HAP-1 (cell line): ENCODE data around the gene CDCP2.
"Not testable (repeated sequence)": the region's sequence is repeated elsewhere in the genome, so short reads cannot be mapped to it uniquely, and the experiment has no call there.

Experiments used
- DNase-seq, 2 experiments: peaks; one replicate each; pipeline ENCODE4 v3.0.0-alpha.2; 2016 to 2020; ENCODE audit warnings: low spot score in 2 of 2
- H3K27me3 ChIP-seq: fragments of 250-450 bp; sonication (Bioruptor Pico); 2 replicates; pipeline ENCODE4 v1.5.1; 2020; ENCODE audit warnings: low read depth, mild to moderate bottlenecking, moderate library complexity
- H3K36me3 ChIP-seq: fragments of 250-450 bp; sonication (Bioruptor Pico); replicated peaks from 2 replicates; pipeline ENCODE4 v1.5.1; 2020; ENCODE audit warnings: mild to moderate bottlenecking
- H3K4me1 ChIP-seq: fragments of 250-450 bp; sonication (Bioruptor Pico); 2 replicates; pipeline ENCODE4 v1.5.1; 2020; ENCODE audit warnings: mild to moderate bottlenecking
- H3K4me3 ChIP-seq: fragments of 250-450 bp; sonication (Bioruptor Pico); 2 replicates; pipeline ENCODE4 v1.5.1; 2020; ENCODE audit warnings: mild to moderate bottlenecking, moderate library complexity
- H3K9me3 ChIP-seq: fragments of 250-450 bp; sonication (Bioruptor Pico); 2 replicates; pipeline ENCODE4 v1.5.1; 2020; ENCODE audit warnings: mild to moderate bottlenecking, moderate library complexity
- in situ Hi-C: fragments of 300-500 bp; cut with MboI; formaldehyde crosslinking; loops from 3 replicates; pipeline ENCODE4 v1.14.3; 2020; ENCODE audit warnings: low sequenced_read_pairs, inconsistent platforms, mixed read lengths

CDCP2 gene

DNA sequence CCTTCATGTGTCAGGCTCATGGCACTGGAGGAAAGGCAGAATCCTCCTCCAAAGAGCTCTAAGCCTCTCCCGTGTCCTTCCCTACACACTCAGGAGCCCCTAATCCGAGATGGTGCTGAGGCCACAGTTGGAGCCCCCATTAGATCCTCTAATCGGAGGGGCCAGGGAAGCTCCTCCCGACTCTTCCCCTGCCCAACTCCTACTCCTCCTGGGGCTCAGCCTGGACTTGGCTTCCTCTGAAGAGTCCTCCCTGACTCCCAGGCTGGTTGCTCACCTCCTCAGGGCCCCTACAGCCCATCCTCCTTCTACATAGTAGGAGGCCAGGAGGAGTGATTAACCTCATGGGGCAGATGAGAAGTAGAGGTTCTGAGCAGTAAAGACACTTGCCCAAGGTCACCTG is 21.3 kb upstream of the CDCP2 start:
- H3K9me3 ChIP-seq: no peaks in the 10 kb centered on the region
- H3K27me3 ChIP-seq: no peaks in the 10 kb centered on the region
- H3K4me3 ChIP-seq: no peak overlapping the region
- no peaks in the 10 kb centered on the region for H3K4me1 ChIP-seq
- in situ Hi-C loops: no loop called here
- no peak for DNase-seq
- no peaks in the 10 kb centered on the region for H3K36me3 ChIP-seq

DNA sequence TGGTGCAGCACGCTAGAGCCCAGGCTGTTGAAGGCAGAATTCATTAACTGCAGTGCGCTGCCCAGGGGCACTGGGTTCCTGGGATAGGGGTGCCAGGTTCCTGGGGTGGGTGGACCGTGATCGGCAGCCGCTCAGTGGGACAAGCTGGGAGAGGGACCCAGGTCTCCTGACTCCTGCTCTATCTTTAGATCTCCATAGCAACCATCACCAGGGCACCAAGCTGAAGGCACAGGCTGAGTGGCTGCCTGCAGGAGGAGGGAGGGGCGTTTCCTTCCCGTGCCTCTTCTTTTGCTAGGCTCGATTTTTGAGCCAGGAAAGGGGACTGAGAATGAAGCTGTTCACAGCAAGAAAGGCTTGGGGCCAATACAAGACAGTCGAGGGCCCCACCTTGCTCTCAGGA is 20.9 kb upstream of the CDCP2 start:
- Histone ChIP-seq H3K27me3 (no peaks in the 10 kb centered on the region), H3K4me3 (no peak overlapping the region), H3K36me3 (no peaks in the 10 kb centered on the region), H3K4me1 (no peaks in the 10 kb centered on the region), H3K9me3 (no peaks in the 10 kb centered on the region)
- no peak for DNase-seq
- in situ Hi-C loops: no loop called here

DNA sequence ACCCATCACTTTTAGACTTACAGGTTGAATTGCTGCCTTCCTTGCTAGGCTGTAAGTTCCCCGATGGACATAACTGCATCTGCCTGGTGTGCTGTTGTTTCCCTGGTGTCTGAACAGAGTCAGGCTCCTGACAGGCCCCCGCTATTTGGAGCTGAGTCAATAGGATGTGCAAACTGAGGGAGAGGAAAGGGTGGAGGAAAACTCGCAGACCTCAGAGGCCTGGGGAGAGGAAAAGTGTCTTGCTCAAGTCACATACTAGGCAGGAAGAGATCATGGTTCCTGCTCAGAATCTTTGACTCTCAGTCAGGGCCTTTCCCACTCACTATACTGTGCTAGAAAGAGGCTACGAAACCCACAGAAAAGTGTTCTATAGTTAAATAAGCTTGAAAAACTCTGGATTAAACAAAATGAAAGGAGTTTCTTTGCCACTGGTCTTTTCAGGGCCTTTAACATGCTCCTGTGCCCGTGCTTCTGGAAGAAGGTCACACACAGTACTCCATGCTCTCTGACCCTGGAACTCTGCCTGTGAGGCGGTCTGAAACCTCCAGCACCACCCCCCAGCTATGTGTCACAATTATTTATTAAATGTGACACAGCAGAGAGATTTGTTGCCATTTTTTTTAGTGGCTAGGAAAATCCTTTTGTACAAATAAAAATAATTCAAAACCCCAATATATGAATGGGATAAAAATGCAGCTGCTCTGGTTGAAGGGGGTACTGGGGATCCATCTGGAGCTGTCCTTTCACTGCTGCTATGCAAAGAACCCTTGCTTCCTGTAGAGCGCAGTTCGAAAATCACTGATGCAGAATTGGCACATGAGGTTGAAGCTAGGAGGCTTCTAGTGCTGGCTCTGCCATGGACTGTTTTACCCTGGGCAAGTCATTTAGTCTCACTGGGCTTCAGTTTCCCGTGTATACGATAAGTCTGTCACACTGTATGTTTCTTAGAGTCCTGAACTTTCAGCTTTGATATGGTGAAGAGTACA is 20.1 kb upstream of the CDCP2 start:
- H3K4me1 ChIP-seq: no peaks in the 10 kb centered on the region
- no peak for DNase-seq
- H3K9me3 ChIP-seq: no peaks in the 10 kb centered on the region
- no peak overlapping the region for H3K4me3 ChIP-seq
- no peaks in the 10 kb centered on the region for H3K36me3 ChIP-seq
- in situ Hi-C loops: no loop called here
- H3K27me3 ChIP-seq: no peaks in the 10 kb centered on the region

DNA sequence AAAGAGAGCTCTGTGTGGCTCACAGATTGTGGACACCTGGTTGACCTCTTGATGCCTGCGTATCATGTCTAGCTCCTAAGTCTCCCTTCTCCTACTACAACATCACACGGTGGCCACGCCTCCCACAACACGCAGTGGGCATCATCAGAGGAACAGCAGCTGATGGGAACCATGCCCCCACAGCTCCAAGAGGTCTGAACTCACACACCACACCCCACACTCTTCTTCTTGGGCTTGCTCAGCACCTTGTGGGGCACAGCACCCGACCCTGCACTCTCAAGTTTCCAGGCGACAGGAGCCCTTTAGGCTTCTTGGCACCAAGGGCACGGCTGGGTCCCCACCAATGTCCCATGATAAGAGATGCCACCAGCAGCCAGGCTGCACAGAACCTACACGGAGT is 18.8 kb upstream of the CDCP2 start:
- Histone ChIP-seq H3K27me3 (no peaks in the 10 kb centered on the region), H3K9me3 (no peaks in the 10 kb centered on the region), H3K4me3 (no peak overlapping the region), H3K4me1 (no peaks in the 10 kb centered on the region), H3K36me3 (no peaks in the 10 kb centered on the region)
- DNase-seq: no peak
- in situ Hi-C loops: no loop called here

DNA sequence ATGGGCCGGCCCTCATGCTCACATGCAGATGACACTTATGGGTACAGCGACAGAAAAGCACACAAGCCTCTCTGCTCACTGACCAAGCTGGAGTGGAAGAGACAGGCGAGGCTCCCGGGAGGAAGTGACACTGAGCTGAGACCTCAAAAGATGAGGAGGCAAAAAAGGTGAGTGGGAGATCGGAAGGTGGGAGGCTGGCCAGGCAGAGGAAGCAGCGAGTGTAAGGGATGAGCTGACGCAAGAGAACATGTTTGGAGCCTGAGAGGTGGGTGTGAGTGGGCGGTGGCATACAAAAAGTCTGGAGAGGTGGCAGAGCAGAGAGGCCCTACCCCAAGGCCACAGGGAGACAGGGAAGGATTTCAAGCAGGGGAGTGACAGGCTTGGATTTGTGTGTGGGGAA is 18.2 kb upstream of the CDCP2 start:
- H3K4me1 ChIP-seq: no peaks in the 10 kb centered on the region
- no peaks in the 10 kb centered on the region for H3K27me3 ChIP-seq
- DNase-seq: no peak
- H3K9me3 ChIP-seq: no peaks in the 10 kb centered on the region
- H3K4me3 ChIP-seq: no peak overlapping the region
- in situ Hi-C loops: no loop called here
- no peaks in the 10 kb centered on the region for H3K36me3 ChIP-seq

DNA sequence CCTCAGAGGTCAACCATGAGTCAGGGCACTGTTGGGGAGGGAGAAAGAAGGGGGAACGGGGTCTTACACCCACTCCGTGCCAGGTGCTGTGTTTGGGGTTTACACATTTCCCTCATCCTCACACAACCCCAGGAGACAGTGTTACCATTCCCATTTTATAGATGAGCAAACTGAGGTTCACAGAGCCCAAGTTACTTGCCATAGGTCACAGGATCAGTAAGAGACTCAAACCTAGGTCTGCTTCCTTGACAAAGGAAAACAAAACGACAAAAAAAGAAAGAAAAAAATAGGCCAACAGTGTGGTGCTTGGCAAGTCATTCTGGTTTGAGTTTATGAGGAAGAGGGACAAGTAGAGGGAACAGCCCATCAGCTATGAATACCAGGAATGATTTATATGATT is 16.3 kb upstream of the CDCP2 start:
- DNase-seq: no peak
- no peaks in the 10 kb centered on the region for H3K36me3 ChIP-seq
- H3K9me3 ChIP-seq: no peaks in the 10 kb centered on the region
- in situ Hi-C loops: no loop called here
- H3K27me3 ChIP-seq: no peaks in the 10 kb centered on the region
- no peaks in the 10 kb centered on the region for H3K4me1 ChIP-seq
- H3K4me3 ChIP-seq: no peak overlapping the region

DNA sequence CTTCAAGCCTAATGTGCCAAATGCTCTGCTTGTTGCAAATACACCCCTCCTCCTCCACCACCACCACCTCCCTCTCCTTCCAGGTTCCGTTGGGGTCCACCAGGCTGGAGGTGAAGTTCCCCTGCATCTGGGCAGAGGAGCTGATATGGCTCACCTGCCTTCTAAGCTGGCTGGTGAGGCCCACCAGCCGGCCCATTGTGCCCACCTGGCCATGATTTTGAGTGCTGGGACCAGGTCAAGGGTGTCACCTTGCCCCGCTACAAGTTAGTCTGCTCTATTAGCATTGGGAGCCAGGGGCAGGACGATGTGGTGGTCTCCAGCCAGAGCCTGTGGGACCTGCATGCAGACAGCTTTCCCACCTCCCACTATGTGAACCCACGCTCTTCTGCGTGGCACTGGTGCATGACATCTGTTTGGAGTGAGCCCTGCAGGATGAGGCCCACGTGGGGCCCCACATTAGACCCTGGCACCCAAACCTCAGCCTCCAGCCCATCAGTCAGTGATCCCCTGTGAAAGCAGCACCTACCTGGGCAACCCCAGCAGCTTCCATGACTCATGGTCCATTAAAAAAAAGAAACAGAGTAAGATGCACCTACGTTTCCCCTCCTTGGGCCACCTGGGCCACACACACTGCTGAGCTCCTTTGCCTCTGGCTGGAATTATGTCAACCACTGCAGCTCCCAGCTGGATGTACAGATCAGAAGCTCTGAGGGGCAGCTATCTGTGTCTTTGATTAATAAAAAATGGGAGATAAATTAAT is 15.6 kb upstream of the CDCP2 start:
- no peak for DNase-seq
- H3K9me3 ChIP-seq: no peaks in the 10 kb centered on the region
- in situ Hi-C loops: no loop called here
- no peaks in the 10 kb centered on the region for H3K4me1 ChIP-seq
- H3K4me3 ChIP-seq: no peak overlapping the region
- no peaks in the 10 kb centered on the region for H3K36me3 ChIP-seq
- no peaks in the 10 kb centered on the region for H3K27me3 ChIP-seq

DNA sequence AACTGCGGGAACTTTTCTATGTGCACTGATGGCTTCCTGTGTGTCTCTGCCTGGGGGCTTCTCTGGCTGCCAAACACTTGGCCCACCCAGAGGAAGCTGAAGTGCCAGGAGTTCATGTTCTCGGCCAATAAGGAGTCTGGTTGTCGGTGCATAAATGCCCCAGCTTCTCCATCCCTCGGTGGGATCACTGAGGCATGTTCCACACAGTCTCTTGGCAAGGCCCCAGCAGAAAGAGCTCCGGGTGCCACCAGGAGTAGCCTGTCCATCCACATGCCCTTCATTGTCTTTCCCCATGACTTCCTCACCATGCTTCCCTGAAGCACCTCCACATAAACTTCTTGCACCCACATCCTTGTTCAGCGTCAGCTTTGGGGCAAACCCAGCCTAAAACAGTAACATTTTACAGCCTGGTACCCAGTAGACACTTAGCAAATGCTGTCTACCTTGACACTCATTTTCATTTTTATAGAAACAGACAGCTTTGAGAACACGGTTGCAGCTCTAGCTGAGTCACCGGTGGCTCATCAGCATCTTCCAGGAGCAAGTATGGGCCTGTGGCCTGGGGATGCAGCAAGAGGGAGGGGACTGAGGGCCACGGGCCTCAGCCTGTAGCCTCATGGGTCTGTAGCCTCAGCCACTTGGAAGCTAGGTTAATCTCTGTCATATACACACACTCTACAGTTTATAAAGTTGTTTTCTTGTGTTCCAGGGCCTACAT is 14.8 kb upstream of the CDCP2 start:
- no peaks in the 10 kb centered on the region for H3K4me1 ChIP-seq
- no peaks in the 10 kb centered on the region for H3K27me3 ChIP-seq
- H3K4me3 ChIP-seq: no peak overlapping the region
- H3K36me3 ChIP-seq: no peaks in the 10 kb centered on the region
- no peak for DNase-seq
- H3K9me3 ChIP-seq: no peaks in the 10 kb centered on the region
- in situ Hi-C loops: no loop called here

DNA sequence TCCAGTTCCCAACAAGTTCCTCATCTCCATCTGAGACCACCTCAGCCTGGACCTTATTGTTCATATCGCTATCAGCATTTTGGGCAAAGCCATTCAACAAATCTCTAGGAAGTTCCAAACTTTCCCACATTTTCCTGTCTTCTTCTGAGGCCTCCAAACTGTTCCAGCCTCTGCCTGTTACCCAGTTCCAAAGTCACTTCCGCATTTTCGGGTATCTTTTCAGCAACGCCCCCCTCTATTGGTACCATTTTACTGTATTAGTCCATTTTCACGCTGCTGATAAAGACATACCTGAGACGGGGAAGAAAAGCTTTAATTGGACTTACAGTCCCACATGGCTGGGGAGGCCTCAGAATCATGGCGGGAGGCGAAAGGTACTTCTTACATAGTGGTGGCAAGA is 13.6 kb upstream of the CDCP2 start:
- H3K27me3 ChIP-seq, H3K4me1 ChIP-seq, in situ Hi-C loops, H3K9me3 ChIP-seq, H3K36me3 ChIP-seq, H3K4me3 ChIP-seq, DNase-seq: not testable (repeated sequence)

DNA sequence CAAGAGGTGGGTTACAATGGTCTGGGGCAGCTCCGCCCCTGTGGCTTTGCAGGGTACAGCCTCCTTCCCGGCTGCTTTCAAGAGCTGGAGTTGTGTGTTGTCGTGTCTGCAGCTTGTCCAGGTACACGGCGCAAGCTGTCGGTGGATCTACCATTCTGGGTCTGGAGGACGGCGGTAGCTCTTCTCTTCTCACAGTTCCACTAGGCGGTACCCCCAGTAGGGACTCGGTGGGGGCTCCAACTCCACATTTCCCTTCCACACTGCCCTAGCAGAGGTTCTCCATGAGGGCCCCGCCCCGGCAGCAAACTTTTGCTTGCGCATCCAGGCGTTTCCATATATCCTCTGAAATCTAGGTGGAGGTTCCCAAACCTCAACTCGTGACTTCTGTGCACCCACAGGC is 12.3 kb upstream of the CDCP2 start:
- in situ Hi-C loops: no loop called here
- no peaks in the 10 kb centered on the region for H3K9me3 ChIP-seq
- H3K4me3 ChIP-seq: no peak overlapping the region
- no peaks in the 10 kb centered on the region for H3K4me1 ChIP-seq
- no peaks in the 10 kb centered on the region for H3K27me3 ChIP-seq
- no peak for DNase-seq
- H3K36me3 ChIP-seq: no peaks in the 10 kb centered on the region

DNA sequence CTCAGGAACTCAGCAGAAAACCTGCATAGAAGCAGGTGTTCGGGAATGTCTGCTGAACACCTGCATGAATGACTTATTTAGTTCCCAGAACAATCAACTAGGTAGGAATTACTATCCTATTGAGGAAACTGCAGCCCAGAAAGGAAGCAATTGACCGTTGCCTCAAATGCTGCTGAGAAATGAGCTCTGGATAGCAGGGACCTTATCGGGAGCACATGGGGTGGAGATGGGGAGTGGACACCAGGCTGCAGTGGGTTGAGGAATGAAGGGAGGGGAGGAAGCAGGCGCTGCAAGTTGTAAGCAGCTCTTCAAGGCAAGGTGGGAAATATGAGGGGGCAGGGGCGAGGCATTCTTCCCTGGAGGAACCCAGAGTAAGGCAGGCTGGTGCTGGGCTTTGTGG is 10.8 kb upstream of the CDCP2 start:
- Histone ChIP-seq H3K36me3 (no peaks in the 10 kb centered on the region), H3K9me3 (no peaks in the 10 kb centered on the region), H3K27me3 (no peaks in the 10 kb centered on the region), H3K4me3 (no peak overlapping the region), H3K4me1 (no peaks in the 10 kb centered on the region)
- no peak for DNase-seq
- in situ Hi-C loops: no loop called here

DNA sequence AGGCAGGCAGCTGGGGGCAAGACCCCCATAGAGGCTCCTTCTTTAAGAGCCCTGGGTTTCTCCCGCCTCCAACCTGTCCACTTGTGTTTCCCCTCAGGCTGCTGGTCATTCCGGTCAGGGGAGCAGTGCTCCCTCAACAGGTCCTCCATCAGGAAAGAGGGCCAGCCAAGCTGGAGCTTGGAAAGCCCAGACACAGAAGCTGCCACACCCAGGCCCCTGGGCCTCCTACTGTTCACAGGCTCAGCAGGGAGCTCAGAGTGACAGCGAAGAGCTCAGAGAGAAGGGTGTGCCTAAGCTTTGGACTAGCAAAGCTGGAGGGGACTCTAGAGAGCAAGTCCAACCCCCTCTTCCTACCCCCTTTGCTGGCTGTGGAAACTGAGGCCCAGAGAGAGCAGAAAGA is 10.3 kb upstream of the CDCP2 start:
- Histone ChIP-seq H3K4me1 (no peaks in the 10 kb centered on the region), H3K4me3 (no peak overlapping the region), H3K9me3 (no peaks in the 10 kb centered on the region), H3K36me3 (no peaks in the 10 kb centered on the region), H3K27me3 (no peaks in the 10 kb centered on the region)
- no peak for DNase-seq
- in situ Hi-C loops: no loop called here

DNA sequence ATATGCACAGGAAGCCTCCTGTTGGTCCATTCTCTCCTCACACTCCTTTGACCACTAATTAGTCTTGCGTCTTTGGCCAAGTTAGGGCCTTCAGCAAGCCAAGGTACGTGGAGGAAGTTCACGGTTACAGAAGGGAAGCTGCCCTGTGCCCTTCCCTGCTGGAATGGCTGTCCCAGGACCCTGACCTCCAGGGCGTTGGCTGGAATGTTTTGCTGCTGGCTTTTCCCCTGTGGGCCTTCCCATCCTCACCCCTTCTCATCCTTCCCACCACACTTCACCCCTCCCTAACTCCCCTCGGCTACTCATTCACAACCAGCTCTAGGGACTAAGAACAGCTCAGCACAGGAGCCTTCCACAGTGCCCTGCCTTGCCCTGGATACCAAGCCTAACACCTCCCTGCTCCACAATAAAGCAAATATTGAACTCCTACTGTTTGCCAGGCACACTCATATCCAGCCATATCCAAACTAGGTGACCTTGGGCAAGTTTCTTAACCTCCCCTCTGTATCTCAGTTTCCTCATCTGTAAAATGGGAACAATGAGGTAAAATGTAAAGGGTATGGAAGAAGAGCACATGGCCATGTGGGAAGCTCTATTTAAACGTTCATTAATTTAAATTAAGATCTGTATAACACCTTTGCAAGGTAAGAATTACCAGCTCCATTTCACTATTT is 8.8 kb upstream of the CDCP2 start:
- Histone ChIP-seq H3K9me3 (no peaks in the 10 kb centered on the region), H3K36me3 (no peaks in the 10 kb centered on the region), H3K27me3 (no peaks in the 10 kb centered on the region), H3K4me1 (no peaks in the 10 kb centered on the region), H3K4me3 (no peak overlapping the region)
- in situ Hi-C loops: no loop called here
- no peak for DNase-seq
